H1 (cell line): ENCODE results near the gene REM2. TPM values are rescaled to one million over a fixed set of nuclear protein-coding genes. Genes with fewer than 3 reads are reported as not detected.
A peak's percentile ranks its signal among the peaks of the same experiment; 100 is the strongest.

Source experiments
- CTCF ChIA-PET: fragments of 300-600 bp; sonication (Branson Sonifier 250); formaldehyde crosslinking; loops from one replicate; lab custom pipeline; 2021; ENCODE audit not compliant: partially characterized antibody; lab: Charles Lee
- POLR2A ChIA-PET: fragments of 300-600 bp; sonication (Branson Sonifier 250); formaldehyde crosslinking; loops from one replicate; lab custom pipeline; 2021; ENCODE audit warnings: inconsistent platforms; ENCODE audit not compliant: partially characterized antibody; lab: Charles Lee
- DNase-seq, 2 experiments: peaks; one replicate each; pipeline versions ENCODE4 v3.0.0 to v3.0.0-alpha.2; 2010 to 2022; ENCODE audit warnings: low spot score in 2 of 2, low read depth in 1 of 2, mixed read lengths in 1 of 2
- FAIRE-seq: peaks from 2 replicates; lab custom pipeline; 2011; peaks lifted over from hg19 to GRCh38; lab: Jason Lieb, UNC
- H2AFZ ChIP-seq: 2 replicates; pipeline ENCODE4 v1.8.1; 2012; ENCODE audit warnings: low read length, inconsistent platforms
- H2AK5ac ChIP-seq: 2 replicates; pipeline ENCODE4 v1.6.1; 2013; ENCODE audit warnings: low read depth, low read length
- H2BK120ac ChIP-seq: replicated peaks from 2 replicates; pipeline ENCODE3; 2013; ENCODE audit warnings: low read depth, low read length, inconsistent platforms
- H2BK12ac ChIP-seq: 2 replicates; pipeline ENCODE4 v1.6.1; 2013; ENCODE audit warnings: low read depth, low read length
- H2BK15ac ChIP-seq: 2 replicates; pipeline ENCODE4 v1.6.1; 2013; ENCODE audit warnings: low read length
- H2BK20ac ChIP-seq: 2 replicates; pipeline ENCODE4 v1.6.1; 2013; ENCODE audit warnings: low read length
- H2BK5ac ChIP-seq: 2 replicates; pipeline ENCODE4 v1.6.1; 2013; ENCODE audit warnings: low read depth, low read length
- H3K14ac ChIP-seq: 2 replicates; pipeline ENCODE4 v1.6.1; 2013; ENCODE audit warnings: inconsistent platforms; ENCODE audit not compliant: insufficient read length
- H3K18ac ChIP-seq: 2 replicates; pipeline ENCODE4 v1.6.1; 2013; ENCODE audit warnings: low read length; ENCODE audit errors: extremely low read depth
- H3K23ac ChIP-seq: 2 replicates; pipeline ENCODE4 v1.6.1; 2013; ENCODE audit warnings: inconsistent platforms; ENCODE audit not compliant: insufficient read length
- H3K23me2 ChIP-seq: 2 replicates; pipeline ENCODE4 v1.6.1; 2013; ENCODE audit warnings: low read depth, low read length
- H3K27ac ChIP-seq: 2 replicates; pipeline ENCODE4 v1.6.1; 2011; ENCODE audit warnings: low read depth, low read length, inconsistent platforms
- H3K27me3 ChIP-seq, 4 experiments: replicated peaks in 1 of 4; 1 replicate in 1 of 4; 2 replicates in 3 of 4; pipeline versions ENCODE4 v1.6.1 to v1.8.1; 2011 to 2013; ENCODE audit warnings: low read length in 3 of 4, mild to moderate bottlenecking in 3 of 4, inconsistent platforms in 2 of 4, mixed read lengths in 2 of 4, moderate library complexity in 1 of 4; ENCODE audit not compliant: control insufficient read depth in 3 of 4, insufficient read depth in 3 of 4; ENCODE audit errors: extremely low read depth in 1 of 4
- H3K36me3 ChIP-seq, 4 experiments: 2 replicates each; pipeline versions ENCODE4 v1.6.1 to v1.8.1; 2011 to 2013; ENCODE audit warnings: mild to moderate bottlenecking in 4 of 4, low read length in 3 of 4, moderate library complexity in 2 of 4, control low read depth in 1 of 4, inconsistent platforms in 1 of 4; ENCODE audit not compliant: insufficient read depth in 4 of 4, control insufficient read depth in 2 of 4
- H3K4ac ChIP-seq: replicated peaks from 2 replicates; pipeline ENCODE3; 2013; ENCODE audit warnings: low read length, low read depth, mixed read lengths, inconsistent platforms; ENCODE audit not compliant: insufficient read length
- H3K4me1 ChIP-seq, 4 experiments: replicated peaks in 1 of 4; 1 replicate in 1 of 4; 2 replicates in 3 of 4; pipeline versions ENCODE4 v1.6.1 to v1.8.1; 2011 to 2013; ENCODE audit warnings: low read length in 3 of 4, inconsistent platforms in 2 of 4, mixed read lengths in 1 of 4; ENCODE audit not compliant: insufficient read depth in 4 of 4, control insufficient read depth in 3 of 4
- H3K4me2 ChIP-seq, 2 experiments: 2 replicates each; pipeline versions ENCODE4 v1.6.1 to v1.8.1; 2011 to 2013; ENCODE audit warnings: low read depth in 2 of 2, low read length in 2 of 2, control low read depth in 1 of 2, inconsistent platforms in 1 of 2, mild to moderate bottlenecking in 1 of 2; ENCODE audit not compliant: insufficient read depth in 1 of 2
- H3K4me3 ChIP-seq, 4 experiments: fragments of 200-600, 300-600 bp in 1 of 4; sonication (generic), shearing (Covaris generic), sonication (Bioruptor Twin) in 1 of 4; 2 replicates each; pipeline versions ENCODE4 v1.5.1 to v1.8.1; 2011 to 2016; ENCODE audit warnings: low read length in 4 of 4, low read depth in 3 of 4, control low read depth in 2 of 4, inconsistent platforms in 2 of 4, mild to moderate bottlenecking in 2 of 4, mixed read lengths in 1 of 4, moderate library complexity in 1 of 4; ENCODE audit not compliant: insufficient read depth in 2 of 4; ENCODE audit errors: extremely low read depth in 1 of 4
- H3K56ac ChIP-seq: replicated peaks from 2 replicates; pipeline ENCODE3; 2013; ENCODE audit warnings: low read depth, mild to moderate bottlenecking, mixed read lengths, low read length, inconsistent platforms; ENCODE audit not compliant: insufficient read length
- H3K79me1 ChIP-seq: 2 replicates; pipeline ENCODE4 v1.6.1; 2013; ENCODE audit warnings: low read depth, low read length, control low read depth
- H3K79me2 ChIP-seq, 2 experiments: 2 replicates each; pipeline versions ENCODE4 v1.6.1 to v1.8.1; 2012 to 2013; ENCODE audit warnings: low read length in 2 of 2, mild to moderate bottlenecking in 2 of 2, inconsistent platforms in 1 of 2; ENCODE audit not compliant: insufficient read depth in 2 of 2, control insufficient read depth in 1 of 2
- H3K9ac ChIP-seq, 4 experiments: replicated peaks in 1 of 4; 1 replicate in 1 of 4; 2 replicates in 3 of 4; pipeline versions ENCODE4 v1.6.1 to v1.8.1; 2011 to 2013; ENCODE audit warnings: low read depth in 3 of 4, low read length in 3 of 4, control low read depth in 2 of 4, mild to moderate bottlenecking in 2 of 4, moderate library complexity in 2 of 4, inconsistent platforms in 1 of 4; ENCODE audit errors: extremely low read depth in 1 of 4
- H3K9me3 ChIP-seq, 2 experiments: 2 replicates each; pipeline versions ENCODE4 v1.6.1 to v1.8.1; 2012 to 2013; ENCODE audit warnings: mild to moderate bottlenecking in 2 of 2, moderate library complexity in 2 of 2, control low read depth in 1 of 2, inconsistent platforms in 1 of 2, low read depth in 1 of 2, low read length in 1 of 2, mixed read lengths in 1 of 2; ENCODE audit not compliant: insufficient read depth in 2 of 2
- H4K20me1 ChIP-seq, 2 experiments: replicated peaks in 1 of 2; 2 replicates each; pipeline versions ENCODE3 to v1.8.1; 2011 to 2013; ENCODE audit warnings: inconsistent platforms in 2 of 2, low read length in 2 of 2, mild to moderate bottlenecking in 1 of 2; ENCODE audit not compliant: insufficient read depth in 2 of 2, control insufficient read depth in 1 of 2
- H4K5ac ChIP-seq: 2 replicates; pipeline ENCODE4 v1.6.1; 2013; ENCODE audit warnings: low read length, low read depth, mixed read lengths, inconsistent platforms; ENCODE audit not compliant: insufficient read length
- H4K8ac ChIP-seq: 2 replicates; pipeline ENCODE4 v1.8.0; 2013; ENCODE audit warnings: mild to moderate bottlenecking, moderate library complexity, low read length, inconsistent platforms; ENCODE audit not compliant: insufficient read depth; ENCODE audit errors: extremely low read depth
- H4K91ac ChIP-seq: replicated peaks from 2 replicates; pipeline ENCODE3; 2013; ENCODE audit warnings: low read length, mixed read lengths, inconsistent platforms; ENCODE audit not compliant: insufficient read length
- ASH2L ChIP-seq: fragments of 200-600, 300-600 bp; sonication (generic); IDR thresholded peaks from one replicate; pipeline ENCODE4 v1.7.1; 2017; ENCODE audit warnings: low read length
- BRCA1 ChIP-seq: IDR thresholded peaks from 2 replicates; pipeline ENCODE4 v1.6.1; 2012; ENCODE audit warnings: low read depth, low read length, improper control_type of control experiment
- POLR2AphosphoS5 ChIP-seq: IDR thresholded peaks from 2 replicates; pipeline ENCODE4 v1.6.1; 2011; ENCODE audit warnings: low read depth, low read length
- TCF12 ChIP-seq: IDR thresholded peaks from 2 replicates; pipeline ENCODE4 v1.6.1; 2011; ENCODE audit warnings: low read depth, mild to moderate bottlenecking, low read length
- WGBS, 2 experiments: shearing (Covaris generic) in 1 of 2; methylation state at CpG; one replicate each; pipeline versions ENCODE4 v1.1.6 to v1.1.7; 2013 to 2015; ENCODE audit warnings: low lambda C conversion rate in 2 of 2, mixed read lengths in 2 of 2, inconsistent platforms in 1 of 2, low coverage in 1 of 2, missing lambda C conversion rate in 1 of 2; ENCODE audit not compliant: insufficient replicate concordance in 2 of 2, insufficient coverage in 1 of 2, insufficient read length in 1 of 2; ENCODE audit errors: extremely low coverage in 1 of 2, missing lambda C conversion rate in 1 of 2; 5-methylcytosine and 5-hydroxymethylcytosine counted together
- polyA plus RNA-seq, 7 experiments: library from polyadenylated mRNA; depleted of rRNA in 3 of 7; stranded (reverse) in 5 of 7; unstranded in 2 of 7; fragments of >200 nt in 5 of 7; fragments of 200-250 nt in 2 of 7; gene quantifications; 1 replicate in 5 of 7; 2 replicates in 1 of 7; 4 replicates in 1 of 7; pipeline versions ENCODE4 v1.2.1 to v1.2.3, GENCODE V29; 2011 to 2013; ENCODE audit warnings: missing spikeins in 2 of 7, mixed read lengths in 2 of 7
- total RNA-seq: library from RNA; stranded (reverse); fragmentation: NEBNext Ultra II Directional; extraction: Animal tissue kit (Norgen Biotek cat#: 25700); gene quantifications from 2 replicates; pipeline ENCODE4 v1.2.1, GENCODE V29; 2021

REM2 gene
- total and polyA plus RNA-seq, 2 of the 8 experiments (the other 6 are each of a cell fraction or from before 2014, with no cell fraction given), result 1.00 to 1.1 TPM

- Histone ChIP-seq H2AK5ac (no peak overlapping the region), H3K18ac (peak overlapping the region; percentile 39; the same call in 1 of the 2 replicates), H4K91ac (no peak overlapping the region), H3K36me3 (peaks cover 20 to 48% (median 33%) of the 10 kb centered on the region in 4 experiments), H3K79me1 (no peaks in the 10 kb centered on the region), H3K56ac (no peak overlapping the region), H3K79me2 (peaks cover 0 to 18% of the 10 kb centered on the region in 2 experiments; a peak in 2 of 4 replicates), H3K4ac (peak overlapping the region; percentile 97), H3K4me1 (peaks cover 0 to 7% (median 3%) of the 10 kb centered on the region in 4 experiments; a peak in 5 of 7 replicates), H4K5ac (peak overlapping the region; percentile 91), H3K4me3 (peak overlapping the region; percentile 34 to 56 (median 52)), H3K27ac (peak overlapping the region; percentile 77), H3K14ac (peak overlapping the region; percentile 48), H4K20me1 (no peaks in the 10 kb centered on the region), H3K23ac (no peak overlapping the region), H2BK15ac (no peak overlapping the region), H3K9me3 (no peaks in the 10 kb centered on the region), H3K4me2 (peak overlapping the region; percentile 89 to 91), H2BK5ac (peak overlapping the region; percentile 98; the same call in 1 of the 2 replicates), H2BK12ac (no peak overlapping the region), H2AFZ (no peak overlapping the region; the same call in 1 of the 2 replicates), H3K23me2 (peaks cover 4% of the 10 kb centered on the region; the same call in 1 of the 2 replicates), H3K9ac (peak overlapping the region; percentile 2 to 72 (median 40); a peak in 6 of 7 replicates), H4K8ac (no peak overlapping the region), H2BK120ac (no peak overlapping the region), H2BK20ac (no peak overlapping the region), H3K27me3 (no peaks in the 10 kb centered on the region; a peak in 1 of 7 replicates)
- no peak for FAIRE-seq
- ChIA-PET POLR2A (interaction anchor here (0.7 to 4.1 kb wide), 23 partner anchors 9 to 175 kb away, joined by 3 to 67 read pairs (median 4); partner anchors contain the start of genes ACIN1, AJUBA, C14orf119 and HAUS4), CTCF (interaction anchor here (0.6 to 5.0 kb wide), 10 partner anchors 11 to 1031 kb away, joined by 3 to 40 read pairs (median 3); no protein-coding TSS in a partner anchor)
- 19% methylated on average over 10 of the region's 10 CpGs; no CpG with 5 or more reads in 1 of the 2 experiments for WGBS, 2 experiments
- DNase-seq, result no peak
- TF ChIP-seq TCF12, result no peak
- no peak for TF ChIP-seq BRCA1
- no peak for TF ChIP-seq POLR2AphosphoS5
- peak; percentile 22 for TF ChIP-seq ASH2L
These were observed 36.5 kb downstream of the REM2 start for GRCh38 chr14:22919601-22919921.
